Islet precursor cell (in vitro differentiated cells): ENCODE data around the gene PRKAR1B.
A peak's percentile ranks its signal among the peaks of the same experiment; 100 is the strongest.

Source experiments
- DNase-seq: peaks from one replicate; pipeline ENCODE4 v3.0.0-alpha.2; 2018

The PRKAR1B gene

DNA sequence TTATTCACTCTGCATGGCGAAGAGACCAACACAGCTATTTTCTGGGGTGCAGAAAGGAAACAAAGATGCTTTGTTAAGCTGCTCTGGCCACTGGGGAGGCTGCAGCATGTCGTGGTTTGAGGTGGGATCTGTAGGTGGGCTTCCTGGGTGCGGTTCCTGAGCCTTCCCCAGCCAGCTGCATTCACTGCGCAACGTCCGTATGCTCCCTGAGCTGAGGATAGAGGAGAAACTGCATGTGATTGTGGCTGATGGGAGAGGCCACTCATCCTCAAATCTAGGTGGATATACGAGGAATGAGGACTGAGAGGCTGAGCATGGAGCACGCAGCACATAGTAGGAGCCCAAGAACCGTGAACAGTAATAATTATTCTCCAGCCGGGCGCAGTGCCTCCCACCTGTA is 10.4 kb downstream of the PRKAR1B start:
- no peak for DNase-seq

DNA sequence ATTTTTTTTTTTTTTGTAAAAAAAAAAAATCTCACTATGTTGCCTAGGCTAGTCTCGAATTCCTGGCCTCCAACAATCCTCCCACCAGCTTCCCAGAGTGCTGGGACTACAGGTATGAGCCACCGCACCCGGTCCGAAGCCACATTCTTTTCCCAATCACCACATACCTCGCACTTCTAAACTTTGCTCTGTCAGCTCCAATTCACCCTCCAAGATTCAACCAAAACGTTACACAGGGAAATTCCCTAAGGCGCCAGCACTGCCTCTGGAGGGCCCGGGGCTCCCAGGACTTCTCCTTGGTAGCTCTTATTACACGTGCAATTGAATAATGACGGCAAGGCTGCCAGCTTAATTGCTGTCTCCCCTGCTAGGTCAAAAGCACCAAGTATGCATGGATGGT is 10.9 kb downstream of the PRKAR1B start:
- DNase-seq, result peak; percentile 58

DNA sequence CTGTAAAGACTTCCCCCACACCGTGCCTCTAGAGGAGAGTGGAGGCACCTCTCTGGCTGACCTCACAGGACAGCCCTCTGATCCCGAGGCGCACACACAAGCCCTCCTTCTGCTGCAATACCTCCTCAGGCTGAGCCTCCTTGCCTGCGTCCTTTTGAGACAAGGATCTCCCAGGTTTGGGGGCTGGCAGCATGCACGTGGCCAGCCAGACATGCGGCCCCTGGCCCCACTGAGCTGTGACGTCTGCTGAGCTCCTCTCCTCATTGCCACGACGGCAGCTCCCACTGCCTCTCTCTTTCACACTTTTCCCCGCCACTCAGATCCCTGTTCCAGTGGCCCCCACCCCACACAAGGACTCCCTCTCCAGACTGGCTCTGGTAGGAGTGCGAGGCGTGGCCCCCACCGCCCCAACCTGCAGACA is 12.8 kb downstream of the PRKAR1B start:
- no peak for DNase-seq

DNA sequence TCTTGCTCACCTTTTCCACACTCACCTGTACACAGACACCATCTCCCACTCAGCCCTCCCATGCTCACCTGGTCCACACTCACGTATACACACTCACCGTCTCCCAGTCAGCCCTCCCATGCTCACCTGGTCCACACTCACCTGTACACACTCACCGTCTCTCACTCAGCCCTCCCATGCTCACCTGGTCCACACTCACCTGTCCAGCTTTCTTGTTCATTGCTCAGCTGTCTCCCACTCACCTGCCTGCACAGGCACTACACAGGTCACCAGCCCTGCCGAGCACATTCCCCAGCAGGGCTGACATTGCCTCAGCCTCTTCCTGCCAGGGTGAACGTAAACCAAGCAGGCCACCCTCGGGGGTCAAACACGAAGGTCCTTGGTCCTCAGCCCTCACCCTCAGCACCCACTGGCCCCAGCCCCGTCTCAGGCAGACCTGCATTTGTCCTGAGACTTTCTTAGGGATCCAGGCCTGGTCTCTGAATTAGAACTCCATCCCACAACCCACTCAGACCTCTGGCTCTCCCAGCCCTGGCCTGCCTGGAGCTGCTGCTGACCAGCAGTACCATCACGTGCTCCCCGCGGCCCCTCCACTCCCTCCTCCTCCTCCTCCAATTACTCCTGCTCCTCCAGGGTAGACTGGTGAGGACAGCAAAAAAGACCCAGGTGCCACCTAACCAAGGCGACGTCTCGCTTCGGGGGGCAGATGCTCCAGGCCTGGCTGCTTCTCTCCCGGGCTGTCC is 13.4 kb downstream of the PRKAR1B start:
- peak; percentile 54 for DNase-seq

DNA sequence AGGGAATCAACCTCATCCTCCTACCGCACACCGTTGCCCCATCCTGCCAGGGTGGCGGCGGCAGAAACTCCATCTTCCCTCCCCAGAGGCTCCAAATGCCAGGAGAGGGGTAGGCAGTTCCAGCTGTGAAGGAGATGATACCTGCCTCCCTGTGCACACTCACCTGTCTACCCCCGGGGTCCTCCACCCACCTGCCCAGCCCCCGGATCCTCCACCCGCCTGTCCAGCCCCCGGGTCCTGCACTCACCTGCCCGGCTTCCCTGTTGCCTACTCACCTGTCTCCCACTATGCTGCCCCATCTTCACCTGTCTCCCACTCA is 14.0 kb downstream of the PRKAR1B start:
- no peak for DNase-seq

DNA sequence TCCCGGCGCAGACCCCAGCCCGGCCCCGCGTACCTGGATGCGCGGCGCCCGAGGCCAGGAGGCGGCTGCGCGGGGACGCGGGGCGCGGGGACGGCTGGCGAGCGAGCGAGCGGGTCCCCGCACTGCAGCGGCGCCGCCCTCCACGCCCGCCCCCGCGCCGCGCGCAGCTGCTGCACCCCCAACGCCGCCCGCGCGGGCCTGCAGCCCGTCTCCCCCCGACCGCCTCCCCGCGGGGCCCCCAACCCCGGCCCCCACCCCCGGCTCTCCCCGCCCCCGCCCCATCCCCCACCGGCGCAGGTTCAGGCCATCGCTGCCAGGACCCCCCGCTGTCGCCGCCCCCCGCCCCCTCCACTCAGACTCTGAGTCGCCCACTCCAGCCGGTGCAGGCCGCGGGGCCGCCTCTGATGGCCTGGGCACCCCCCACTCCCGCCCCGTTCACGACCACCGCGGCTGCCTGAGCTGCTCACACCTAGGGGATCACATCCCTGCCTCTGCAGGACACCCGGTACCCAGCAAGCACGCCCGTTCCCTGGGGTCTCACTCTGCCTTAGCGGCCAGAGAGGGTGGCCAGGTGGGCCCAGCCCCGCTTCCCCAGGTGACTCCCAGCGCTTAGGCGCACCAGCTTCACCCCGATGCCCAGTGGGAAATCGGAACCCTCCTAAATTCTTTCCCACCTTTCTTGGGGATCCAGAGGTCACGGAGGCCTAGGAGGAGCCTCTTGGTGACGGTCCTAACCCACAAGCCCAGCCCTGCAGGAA is 14.5 kb downstream of the PRKAR1B start:
- DNase-seq, result no peak

DNA sequence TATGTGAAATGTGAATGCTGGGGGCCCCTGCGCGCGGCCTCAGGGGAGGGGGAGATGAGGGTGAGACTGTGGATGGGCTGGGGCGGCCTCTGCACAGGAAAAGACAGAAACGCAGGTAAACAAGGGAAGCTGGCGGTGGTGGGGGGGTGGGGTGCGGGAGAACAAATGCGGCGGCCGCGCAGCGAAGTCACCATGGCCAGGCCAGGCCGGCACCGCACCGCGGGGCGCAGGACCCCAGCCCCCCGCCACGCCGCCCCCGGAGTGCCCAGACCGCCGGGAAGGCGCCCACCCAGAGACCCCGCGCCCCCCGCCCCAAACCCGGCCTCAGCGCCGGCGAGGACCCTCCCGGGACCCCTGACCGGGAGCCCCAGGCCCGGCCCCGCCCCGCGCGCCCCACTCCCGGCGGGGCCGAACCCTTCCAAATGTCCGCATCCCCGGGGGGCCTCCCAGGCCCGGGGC is 15.1 kb downstream of the PRKAR1B start:
- no peak for DNase-seq

DNA sequence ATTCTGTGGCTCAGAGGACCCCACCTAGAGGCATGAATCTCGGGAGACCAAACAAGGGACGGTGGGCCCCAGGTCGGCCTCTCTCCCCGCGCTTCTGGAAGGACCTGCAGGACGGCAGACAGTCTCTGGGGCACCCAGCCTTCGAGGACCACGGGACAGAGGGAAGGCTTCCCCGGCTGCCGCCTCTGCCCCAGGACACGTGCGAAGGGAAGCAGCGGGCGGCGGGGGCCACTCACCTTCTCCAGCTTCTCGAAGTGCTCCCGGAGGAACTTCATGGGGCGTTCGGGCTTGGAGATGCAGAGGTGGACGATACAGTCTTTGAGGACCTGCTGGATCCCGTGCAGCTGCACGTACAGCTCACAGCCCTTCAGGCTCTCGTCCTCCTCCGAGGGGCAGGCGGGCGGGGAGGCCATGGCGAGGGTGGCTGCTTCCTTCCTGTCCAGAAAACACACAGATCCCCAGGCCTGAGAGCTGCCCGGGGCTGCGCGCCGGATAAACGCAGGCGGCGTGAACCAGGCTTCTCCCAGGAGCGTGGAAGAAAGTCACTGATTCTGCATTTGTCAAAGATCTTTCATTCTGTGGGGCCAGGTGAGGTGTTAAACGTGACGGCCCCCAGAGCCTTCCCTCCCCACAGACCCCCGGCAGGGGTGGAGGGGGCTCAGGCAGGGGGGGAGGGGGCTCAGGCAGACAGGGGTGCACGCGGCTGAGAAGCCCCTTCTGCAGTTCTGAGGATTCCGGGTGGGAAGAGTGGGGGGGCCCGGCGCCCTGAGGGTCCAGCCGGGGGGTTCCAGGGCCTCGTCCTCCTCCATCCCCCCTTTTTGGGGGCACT is 15.8 kb downstream of the PRKAR1B start:
- DNase-seq, result no peak

DNA sequence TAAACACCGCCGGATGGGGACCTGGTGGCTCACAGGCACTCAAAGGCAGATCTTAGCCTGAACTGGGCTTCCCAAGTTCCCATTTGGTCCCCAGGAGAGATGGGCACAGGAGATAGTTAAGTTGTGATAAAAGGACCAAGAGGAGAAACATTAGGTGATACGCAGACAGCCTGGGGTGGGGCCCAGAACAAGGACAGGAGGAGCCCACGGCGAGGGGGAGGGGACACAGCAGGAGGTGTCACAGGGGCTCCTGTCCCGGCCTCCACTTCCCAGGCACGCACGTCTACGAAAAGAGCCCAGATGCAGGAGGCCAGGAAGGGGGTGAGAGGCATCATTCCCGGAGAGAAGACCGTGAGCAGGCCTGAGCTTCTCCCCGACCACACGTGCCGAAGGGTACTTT is 16.9 kb downstream of the PRKAR1B start:
- no peak for DNase-seq

DNA sequence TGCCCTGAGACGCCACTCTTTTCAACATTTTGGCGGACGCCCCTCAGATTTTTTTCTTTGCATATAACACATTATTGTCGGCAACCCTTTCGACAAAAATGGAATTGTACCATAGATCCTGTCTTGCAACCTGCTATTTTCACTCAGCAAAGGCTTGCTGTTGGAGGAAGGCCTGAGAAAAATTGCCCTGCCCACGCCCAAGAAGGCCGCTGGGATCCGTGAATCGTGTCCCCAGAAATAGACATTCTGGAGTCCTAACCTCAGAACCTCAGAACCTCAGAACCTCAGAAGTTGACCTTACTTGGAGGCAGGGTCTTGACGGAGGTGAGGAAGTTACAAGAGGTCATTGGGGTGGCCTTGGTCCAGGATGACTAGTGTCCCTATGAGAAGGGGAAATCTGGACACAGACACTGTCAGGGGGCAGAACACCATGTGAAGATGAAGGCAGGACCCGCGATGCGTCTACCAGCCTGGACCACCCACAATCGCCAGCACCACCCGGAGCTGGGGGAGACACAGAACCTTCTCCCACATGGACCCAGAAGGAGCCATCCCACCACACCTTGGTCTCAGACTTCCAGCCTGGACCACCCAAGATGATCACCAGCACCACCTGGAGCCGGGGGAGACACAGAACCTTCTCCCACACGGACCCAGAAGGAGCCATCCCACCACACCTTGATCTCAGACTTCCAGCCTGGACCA is 19.6 kb downstream of the PRKAR1B start:
- DNase-seq, result peak; percentile 31

DNA sequence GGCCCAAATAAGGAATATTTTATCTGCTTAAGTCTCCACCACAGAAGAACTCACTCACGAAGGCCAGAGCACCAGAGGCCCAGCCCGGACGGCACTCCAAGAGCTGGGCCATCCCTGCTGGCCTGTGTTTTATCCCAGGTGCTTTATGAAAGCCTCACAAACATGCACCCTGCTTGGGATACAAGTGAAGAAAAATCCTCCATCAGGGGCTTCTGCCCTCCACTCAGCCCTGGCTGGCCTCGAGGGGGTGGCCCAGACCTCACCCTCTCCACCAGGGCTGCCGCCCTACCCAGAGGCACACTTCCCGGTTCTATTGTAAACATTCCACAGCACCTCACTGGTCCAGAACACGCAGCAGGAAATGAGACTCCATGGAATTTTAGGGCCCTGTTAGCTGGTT is 20.4 kb downstream of the PRKAR1B start:
- DNase-seq, result peak; percentile 40

DNA sequence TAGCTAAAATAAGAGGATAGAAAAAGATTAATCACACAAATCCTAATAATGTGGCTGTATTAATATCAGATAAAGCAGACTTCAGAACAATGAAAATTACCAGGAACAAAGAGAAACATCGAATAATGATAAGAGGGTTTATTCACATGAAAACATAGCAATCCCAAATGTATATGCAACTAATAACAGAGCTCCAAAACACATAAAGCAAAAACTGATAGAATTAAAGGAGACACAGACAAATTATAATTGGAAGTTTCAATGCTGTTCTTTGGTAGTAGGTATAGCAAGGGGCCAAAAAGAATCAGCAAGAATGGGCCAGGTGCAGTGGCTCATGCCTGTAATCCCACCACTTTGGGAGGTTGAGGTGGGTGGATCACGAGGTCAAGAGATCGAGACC is 24.0 kb downstream of the PRKAR1B start:
- no peak for DNase-seq

DNA sequence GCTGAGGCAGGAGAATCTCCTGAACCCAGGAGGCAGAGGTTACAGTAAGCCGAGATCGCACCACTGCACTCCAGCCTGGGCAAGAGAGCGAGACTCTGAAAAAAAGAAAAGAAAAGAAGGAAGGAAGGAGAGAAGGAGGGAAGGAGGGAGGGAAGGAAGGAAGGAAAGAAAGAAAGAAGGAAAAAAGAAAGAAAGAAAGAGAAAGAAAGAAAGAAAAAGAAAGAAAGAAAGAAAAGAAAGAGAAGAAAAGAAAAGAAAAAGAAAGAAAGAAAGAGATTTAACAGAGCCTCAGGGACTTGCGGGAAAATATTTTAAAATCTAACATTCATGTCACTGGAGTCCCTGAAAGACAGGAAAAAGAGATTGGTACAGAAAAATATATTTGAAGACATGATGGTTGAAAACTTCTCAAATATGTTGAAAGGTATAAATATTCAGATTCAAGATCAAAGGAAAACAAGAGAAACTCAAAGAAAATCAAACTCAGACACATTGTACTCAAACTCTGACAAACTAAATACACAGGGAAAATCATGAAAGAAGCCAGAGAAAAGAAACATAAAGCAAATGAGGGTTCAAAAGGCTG is 25.9 kb downstream of the PRKAR1B start:
- DNase-seq, result no peak

DNA sequence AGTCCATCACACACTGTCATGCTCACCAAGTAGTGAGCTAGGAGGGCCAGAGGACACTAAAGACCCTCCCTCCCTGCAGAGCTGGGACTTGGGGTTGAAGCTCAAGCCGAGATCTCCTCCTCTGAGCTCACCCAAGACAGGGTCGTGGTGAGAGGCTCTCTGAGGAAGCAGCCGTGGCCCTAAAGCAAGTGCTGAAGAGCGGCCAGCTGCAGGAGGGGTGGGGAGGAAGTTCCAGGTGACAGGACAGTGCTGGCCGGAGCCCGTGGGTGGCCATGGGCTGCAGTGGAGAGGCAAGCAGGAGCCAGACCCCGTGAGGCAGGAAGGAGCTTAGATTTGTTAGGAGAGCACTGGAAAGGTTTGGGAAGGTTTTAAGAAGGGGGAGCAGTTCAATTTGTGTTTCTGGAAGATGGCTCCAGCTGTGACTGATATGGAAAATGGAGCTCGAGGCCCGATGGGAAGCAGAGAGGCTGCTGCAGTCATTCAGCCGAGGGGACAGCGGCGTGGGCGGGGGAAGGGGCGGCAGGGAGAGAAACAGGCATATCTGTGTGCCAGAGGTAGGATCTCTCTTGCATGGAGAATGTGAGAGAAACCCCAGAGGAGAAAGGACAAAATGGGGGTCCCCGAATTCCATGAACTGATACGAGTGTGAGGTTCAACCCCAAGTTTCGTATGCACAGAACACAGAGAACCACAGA is 27.5 kb downstream of the PRKAR1B start:
- no peak for DNase-seq

DNA sequence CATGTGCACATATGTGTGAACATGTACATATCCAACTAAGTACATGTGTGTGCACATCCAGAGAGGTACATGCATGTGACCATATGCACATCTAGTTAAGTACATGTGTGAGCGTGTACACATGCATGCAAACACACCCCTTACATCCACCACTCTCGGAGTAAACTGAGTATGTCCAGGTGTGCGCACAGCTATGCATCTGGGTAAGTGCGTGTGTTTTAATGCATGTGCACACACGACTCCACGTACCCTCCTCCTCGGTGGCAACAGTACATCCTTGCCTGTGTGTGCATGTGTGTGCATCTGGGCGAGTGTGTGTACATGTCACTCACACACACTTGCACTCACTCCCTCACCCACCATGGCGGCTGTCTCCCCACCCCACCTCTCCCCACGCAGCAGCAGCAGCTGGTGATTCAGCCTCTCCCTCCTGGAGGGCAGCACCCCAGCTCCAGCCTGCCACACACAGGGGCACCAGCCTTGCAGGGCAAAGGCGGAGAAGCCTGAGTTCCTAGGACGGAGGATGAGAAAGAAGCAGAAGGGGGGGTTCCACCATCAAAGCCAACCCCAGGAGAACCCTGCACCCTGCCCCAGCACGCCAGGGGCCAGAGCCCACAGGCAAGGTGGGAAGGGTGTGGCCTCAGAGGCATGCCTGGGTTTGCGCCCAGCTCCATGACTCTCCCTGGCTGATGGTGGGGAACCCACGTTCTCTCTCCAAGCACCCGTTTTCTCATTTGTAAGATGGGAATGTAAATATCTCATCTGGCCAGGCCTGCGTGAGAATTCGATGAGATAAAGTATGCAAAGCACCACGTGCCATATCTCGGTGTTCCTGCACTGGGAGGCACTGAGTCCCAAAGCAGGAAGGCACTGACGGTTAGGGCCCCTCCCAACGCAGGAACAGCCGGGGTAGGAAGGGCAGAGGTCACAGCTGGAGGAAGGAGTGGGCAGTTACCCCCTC is 28.3 kb downstream of the PRKAR1B start:
- no peak for DNase-seq

DNA sequence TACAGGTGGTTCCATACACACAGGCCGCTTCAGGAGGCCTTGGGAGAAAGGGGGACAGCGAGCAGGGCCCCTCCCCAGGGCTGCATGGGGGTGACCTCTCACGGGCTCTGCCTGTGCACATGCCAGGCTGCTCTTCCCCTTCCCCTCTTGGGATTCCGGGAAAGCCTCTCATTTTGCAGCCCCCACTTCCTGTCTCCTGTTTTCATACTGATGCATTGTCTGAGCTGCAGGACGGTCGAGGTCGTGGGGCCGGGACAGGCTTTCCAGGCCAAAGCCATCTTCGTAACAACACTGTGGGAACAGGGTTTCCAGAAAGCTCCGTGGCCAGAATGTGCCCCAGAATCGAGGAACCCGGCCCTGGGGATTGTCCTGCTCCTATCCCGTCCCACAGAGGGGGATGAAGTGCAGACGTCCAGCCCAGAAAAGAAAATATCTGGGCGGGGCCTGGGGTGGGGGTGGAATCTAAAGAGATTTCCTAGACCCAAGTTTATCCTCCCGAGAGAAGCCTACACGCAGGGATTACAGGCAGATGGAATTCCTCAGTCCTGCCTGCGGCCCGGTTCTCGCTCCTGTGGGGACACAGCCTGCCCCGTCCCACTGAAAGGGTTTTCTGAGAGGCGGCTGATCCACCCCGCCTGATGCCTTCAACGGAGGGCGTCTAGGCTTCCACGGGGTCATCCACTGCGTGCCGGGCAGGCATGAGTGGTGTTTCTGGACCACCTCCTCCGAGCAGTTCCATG is 30.1 kb downstream of the PRKAR1B start:
- no peak for DNase-seq

DNA sequence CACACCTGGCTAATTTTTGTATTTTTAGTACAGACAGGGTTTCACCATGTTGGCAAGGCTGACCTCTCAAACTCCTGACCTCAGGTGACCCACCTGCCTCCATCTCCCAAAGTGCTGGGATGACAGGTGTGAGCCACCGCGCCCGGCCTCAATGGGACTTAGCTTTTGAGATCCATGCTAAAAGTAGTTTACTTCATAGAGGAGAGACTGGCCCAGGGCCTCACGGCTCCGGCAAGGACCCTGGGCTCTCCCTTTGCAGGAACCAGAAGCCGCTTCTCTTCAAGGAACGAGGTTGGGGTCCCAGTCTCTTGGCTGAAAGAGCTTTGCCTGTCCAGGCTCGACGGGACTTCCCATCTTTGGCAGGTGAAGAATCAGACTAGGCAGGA is 30.7 kb downstream of the PRKAR1B start:
- peak; percentile 10 for DNase-seq

DNA sequence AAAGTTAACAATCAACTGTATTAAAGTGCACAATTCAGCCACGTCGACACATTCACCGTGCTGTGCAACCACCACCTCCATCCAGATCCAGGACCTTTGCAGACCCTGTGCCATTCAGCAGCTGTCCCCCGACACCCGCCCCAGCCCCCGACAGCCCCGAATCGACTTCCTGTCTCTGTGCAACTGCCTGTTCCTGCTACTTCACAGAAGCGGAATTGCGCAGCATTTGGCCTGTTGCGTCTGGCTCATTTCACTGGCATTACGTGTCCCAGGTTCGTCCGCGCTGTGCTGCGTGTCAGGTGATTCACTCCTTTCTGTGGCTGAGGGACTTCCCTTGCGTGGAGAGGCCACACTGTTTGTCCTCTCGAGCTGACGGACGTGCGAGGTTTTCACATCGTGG is 33.8 kb downstream of the PRKAR1B start:
- DNase-seq, result peak; percentile 37

DNA sequence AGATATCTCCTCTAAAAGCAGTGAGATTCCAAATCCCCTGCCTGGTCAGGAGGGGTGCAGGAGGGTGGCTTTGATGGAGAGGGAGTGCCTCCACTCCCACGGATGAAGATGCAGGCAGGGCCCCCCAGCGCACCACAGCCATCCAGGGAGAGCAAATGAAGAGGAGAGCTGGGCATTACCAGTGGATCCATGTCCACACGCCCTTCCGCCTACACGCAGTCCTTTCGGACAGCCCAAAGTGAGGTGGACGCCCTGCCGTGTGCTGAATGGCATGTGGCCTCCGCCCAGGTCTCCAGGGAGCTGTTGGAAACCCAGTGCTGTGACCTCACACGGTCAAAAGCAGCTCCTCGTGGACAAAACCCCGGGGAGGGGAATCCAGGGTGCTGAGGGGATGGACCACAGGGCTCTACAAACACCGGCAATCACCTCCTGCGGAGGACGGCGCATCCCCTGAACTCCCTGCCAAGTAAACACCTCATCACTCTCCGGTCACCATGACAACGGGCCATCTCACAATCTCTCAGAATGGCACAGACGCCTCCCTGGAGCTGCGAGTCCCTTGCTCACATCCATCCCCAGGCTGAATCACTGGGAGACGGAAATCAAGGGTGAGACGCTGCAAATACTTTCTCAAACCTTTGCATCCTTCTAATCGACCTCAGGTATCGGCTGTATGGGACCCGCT is 35.6 kb downstream of the PRKAR1B start:
- DNase-seq, result peak; percentile 29
